Kidney tubule cell (primary cell): ENCODE data around the gene CNOT6.
A peak's percentile ranks its signal among the peaks of the same experiment; 100 is the strongest.
"Not testable (repeated sequence)": the region's sequence is repeated elsewhere in the genome, so short reads cannot be mapped to it uniquely, and the experiment has no call there.

Source experiments
- DNase-seq: peaks from one replicate; pipeline ENCODE4 v3.0.0-alpha.2; 2018; ENCODE audit warnings: low spot score

CNOT6 gene

GRCh38 chr5:180471866-180472265 is 22.3 kb upstream of the CNOT6 start:
- no peak for DNase-seq

GRCh38 chr5:180472269-180472668 is 21.9 kb upstream of the CNOT6 start:
- DNase-seq = no peak

- DNase-seq = not testable (repeated sequence)
Measured at GRCh38 chr5:180473386-180473785, 20.8 kb upstream of the CNOT6 start.

GRCh38 chr5:180474569-180474968 is 19.6 kb upstream of the CNOT6 start:
- no peak for DNase-seq

GRCh38 chr5:180475969-180476524 is 18.1 kb upstream of the CNOT6 start:
- DNase-seq = not testable (repeated sequence)

- no peak for DNase-seq
Measured at GRCh38 chr5:180484813-180485212, 9.4 kb upstream of the CNOT6 start.

- DNase-seq = peak; percentile 52
Measured at GRCh38 chr5:180486636-180487149, 7.5 kb upstream of the CNOT6 start.

GRCh38 chr5:180487556-180487955 is 6.6 kb upstream of the CNOT6 start:
- no peak for DNase-seq

GRCh38 chr5:180491496-180491895 is 2.7 kb upstream of the CNOT6 start:
- DNase-seq = no peak

- DNase-seq = no peak
Measured at GRCh38 chr5:180492226-180492903, 1.8 kb upstream of the CNOT6 start.

- peak; percentile 32 for DNase-seq
Measured at GRCh38 chr5:180494510-180495181, 467 bp downstream of the CNOT6 start.

GRCh38 chr5:180495292-180495691 is 1.1 kb downstream of the CNOT6 start:
- DNase-seq = peak; percentile 17

GRCh38 chr5:180495991-180496741 is 2.0 kb downstream of the CNOT6 start:
- DNase-seq = no peak

GRCh38 chr5:180496806-180497205 is 2.6 kb downstream of the CNOT6 start:
- DNase-seq = not testable (repeated sequence)

GRCh38 chr5:180497865-180498264 is 3.7 kb downstream of the CNOT6 start:
- DNase-seq = not testable (repeated sequence)

- DNase-seq = no peak
Measured at GRCh38 chr5:180498378-180498777, 4.2 kb downstream of the CNOT6 start.

GRCh38 chr5:180499684-180500083 is 5.5 kb downstream of the CNOT6 start:
- DNase-seq = no peak

- DNase-seq = not testable (repeated sequence)
Measured at GRCh38 chr5:180500300-180500699, 6.1 kb downstream of the CNOT6 start.

GRCh38 chr5:180507661-180508060 is 13.5 kb downstream of the CNOT6 start:
- no peak for DNase-seq

- DNase-seq = no peak
Measured at GRCh38 chr5:180515294-180515693, 21.1 kb downstream of the CNOT6 start.

- DNase-seq = not testable (repeated sequence)
Measured at GRCh38 chr5:180515974-180516373, 21.8 kb downstream of the CNOT6 start.

GRCh38 chr5:180516440-180516839 is 22.3 kb downstream of the CNOT6 start:
- no peak for DNase-seq
